SIG-M5 (cell line): Measurements from ENCODE around the gene EME2.

Experiments used
- DNase-seq: peaks from one replicate; lab custom pipeline; 2025; lab: John Stamatoyannopoulos, UW

The EME2 gene

GRCh38 chr16:1745181-1745899, 27.3 kb upstream of the EME2 start:
- no peak for DNase-seq

- DNase-seq, result no peak
Observed at GRCh38 chr16:1745900-1746692, 26.5 kb upstream of the EME2 start.

- no peak for DNase-seq
Observed at GRCh38 chr16:1746693-1747195, 25.9 kb upstream of the EME2 start.

GRCh38 chr16:1747934-1748333, 24.7 kb upstream of the EME2 start:
- DNase-seq, result no peak

GRCh38 chr16:1749152-1750117, 23.2 kb upstream of the EME2 start:
- no peak for DNase-seq

GRCh38 chr16:1751946-1752345, 20.7 kb upstream of the EME2 start:
- no peak for DNase-seq

- DNase-seq, result no peak
Observed at GRCh38 chr16:1752853-1753252, 19.8 kb upstream of the EME2 start.

GRCh38 chr16:1754204-1754603, 18.4 kb upstream of the EME2 start:
- DNase-seq, result no peak

GRCh38 chr16:1757714-1758461, 14.7 kb upstream of the EME2 start:
- DNase-seq, result no peak

- DNase-seq, result no peak
Observed at GRCh38 chr16:1758923-1759322, 13.7 kb upstream of the EME2 start.

- no peak for DNase-seq
Observed at GRCh38 chr16:1759511-1759910, 13.1 kb upstream of the EME2 start.

GRCh38 chr16:1760911-1761310, 11.7 kb upstream of the EME2 start:
- DNase-seq, result no peak

- no peak for DNase-seq
Observed at GRCh38 chr16:1761751-1762150, 10.9 kb upstream of the EME2 start.

- no peak for DNase-seq
Observed at GRCh38 chr16:1762196-1762878, 10.3 kb upstream of the EME2 start.

GRCh38 chr16:1762879-1763520, 9.6 kb upstream of the EME2 start:
- no peak for DNase-seq

- no peak for DNase-seq
Observed at GRCh38 chr16:1763521-1764511, 8.8 kb upstream of the EME2 start.

- DNase-seq, result no peak
Observed at GRCh38 chr16:1764971-1765370, 7.6 kb upstream of the EME2 start.

GRCh38 chr16:1765826-1766225, 6.8 kb upstream of the EME2 start:
- DNase-seq, result no peak

GRCh38 chr16:1766231-1766630, 6.4 kb upstream of the EME2 start:
- no peak for DNase-seq
